Upper lobe of left lung (tissue), 4 donors: ENCODE data around the gene JTB.

Source experiments
- EP300 ChIP-seq, 4 donors: sonication (generic); formaldehyde crosslinking; IDR thresholded peaks; one replicate each; pipeline ENCODE4 v1.5.1; 2017; ENCODE audit warnings: antibody characterized with exemption in 4 of 4, control low read depth in 2 of 4
- POLR2A ChIP-seq, 4 donors: fragments of 450-650 bp; IDR thresholded peaks; one replicate each; pipeline ENCODE4 v1.5.1; 2016 to 2017; ENCODE audit warnings: antibody characterized with exemption in 4 of 4, mild to moderate bottlenecking in 2 of 4
- POLR2AphosphoS5 ChIP-seq, 2 donors: sonication (generic); formaldehyde crosslinking; IDR thresholded peaks; one replicate each; pipeline ENCODE4 v1.5.1; 2017; ENCODE audit warnings: antibody characterized with exemption in 2 of 2
- TF ChIP-seq, protein P1 (sequence below), 6 experiments: fragments of 450-650 bp in 4 of 6; fragments of 200-600 bp in 2 of 6; sonication (generic) in 2 of 6; IDR thresholded peaks; one replicate each; pipeline ENCODE4 v1.5.1; 2016 to 2019; ENCODE audit warnings: antibody characterized with exemption in 6 of 6

DNA sequence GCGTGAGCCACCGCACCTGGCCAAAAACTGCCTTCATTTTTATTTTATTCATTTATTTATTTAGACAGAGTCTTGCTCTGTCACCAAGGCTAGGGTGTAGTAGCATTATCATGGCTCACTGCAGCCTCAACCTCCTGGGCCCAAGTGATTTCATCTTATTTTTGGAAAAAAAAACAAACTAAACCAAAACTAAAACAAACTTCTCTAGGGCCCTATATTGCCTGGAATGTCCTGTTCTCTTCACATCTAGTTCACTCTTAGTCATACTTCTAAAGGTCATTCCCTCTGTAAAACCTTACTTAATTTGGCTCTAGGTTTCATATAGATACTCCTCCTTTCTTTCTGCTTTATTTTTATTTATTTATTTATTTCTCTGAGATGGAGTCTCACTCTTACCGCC lies 28.7 kb upstream of the JTB start:
- TF ChIP-seq, protein P1, sequence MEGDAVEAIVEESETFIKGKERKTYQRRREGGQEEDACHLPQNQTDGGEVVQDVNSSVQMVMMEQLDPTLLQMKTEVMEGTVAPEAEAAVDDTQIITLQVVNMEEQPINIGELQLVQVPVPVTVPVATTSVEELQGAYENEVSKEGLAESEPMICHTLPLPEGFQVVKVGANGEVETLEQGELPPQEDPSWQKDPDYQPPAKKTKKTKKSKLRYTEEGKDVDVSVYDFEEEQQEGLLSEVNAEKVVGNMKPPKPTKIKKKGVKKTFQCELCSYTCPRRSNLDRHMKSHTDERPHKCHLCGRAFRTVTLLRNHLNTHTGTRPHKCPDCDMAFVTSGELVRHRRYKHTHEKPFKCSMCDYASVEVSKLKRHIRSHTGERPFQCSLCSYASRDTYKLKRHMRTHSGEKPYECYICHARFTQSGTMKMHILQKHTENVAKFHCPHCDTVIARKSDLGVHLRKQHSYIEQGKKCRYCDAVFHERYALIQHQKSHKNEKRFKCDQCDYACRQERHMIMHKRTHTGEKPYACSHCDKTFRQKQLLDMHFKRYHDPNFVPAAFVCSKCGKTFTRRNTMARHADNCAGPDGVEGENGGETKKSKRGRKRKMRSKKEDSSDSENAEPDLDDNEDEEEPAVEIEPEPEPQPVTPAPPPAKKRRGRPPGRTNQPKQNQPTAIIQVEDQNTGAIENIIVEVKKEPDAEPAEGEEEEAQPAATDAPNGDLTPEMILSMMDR (IDR thresholded peaks at IDR 0.05): no peak
- TF ChIP-seq POLR2A (IDR thresholded peaks at IDR 0.05) (no peak), POLR2AphosphoS5 (IDR thresholded peaks at IDR 0.05) (no peak), EP300 (IDR thresholded peaks at IDR 0.05) (no peak)
